NCI-H2081 (cell line): ENCODE measurements around the gene BCORL1.

Source experiments
- DNase-seq, 2 experiments: peaks; one replicate each; lab custom pipeline; 2025; lab: John Stamatoyannopoulos, UW

BCORL1 gene, protein sequence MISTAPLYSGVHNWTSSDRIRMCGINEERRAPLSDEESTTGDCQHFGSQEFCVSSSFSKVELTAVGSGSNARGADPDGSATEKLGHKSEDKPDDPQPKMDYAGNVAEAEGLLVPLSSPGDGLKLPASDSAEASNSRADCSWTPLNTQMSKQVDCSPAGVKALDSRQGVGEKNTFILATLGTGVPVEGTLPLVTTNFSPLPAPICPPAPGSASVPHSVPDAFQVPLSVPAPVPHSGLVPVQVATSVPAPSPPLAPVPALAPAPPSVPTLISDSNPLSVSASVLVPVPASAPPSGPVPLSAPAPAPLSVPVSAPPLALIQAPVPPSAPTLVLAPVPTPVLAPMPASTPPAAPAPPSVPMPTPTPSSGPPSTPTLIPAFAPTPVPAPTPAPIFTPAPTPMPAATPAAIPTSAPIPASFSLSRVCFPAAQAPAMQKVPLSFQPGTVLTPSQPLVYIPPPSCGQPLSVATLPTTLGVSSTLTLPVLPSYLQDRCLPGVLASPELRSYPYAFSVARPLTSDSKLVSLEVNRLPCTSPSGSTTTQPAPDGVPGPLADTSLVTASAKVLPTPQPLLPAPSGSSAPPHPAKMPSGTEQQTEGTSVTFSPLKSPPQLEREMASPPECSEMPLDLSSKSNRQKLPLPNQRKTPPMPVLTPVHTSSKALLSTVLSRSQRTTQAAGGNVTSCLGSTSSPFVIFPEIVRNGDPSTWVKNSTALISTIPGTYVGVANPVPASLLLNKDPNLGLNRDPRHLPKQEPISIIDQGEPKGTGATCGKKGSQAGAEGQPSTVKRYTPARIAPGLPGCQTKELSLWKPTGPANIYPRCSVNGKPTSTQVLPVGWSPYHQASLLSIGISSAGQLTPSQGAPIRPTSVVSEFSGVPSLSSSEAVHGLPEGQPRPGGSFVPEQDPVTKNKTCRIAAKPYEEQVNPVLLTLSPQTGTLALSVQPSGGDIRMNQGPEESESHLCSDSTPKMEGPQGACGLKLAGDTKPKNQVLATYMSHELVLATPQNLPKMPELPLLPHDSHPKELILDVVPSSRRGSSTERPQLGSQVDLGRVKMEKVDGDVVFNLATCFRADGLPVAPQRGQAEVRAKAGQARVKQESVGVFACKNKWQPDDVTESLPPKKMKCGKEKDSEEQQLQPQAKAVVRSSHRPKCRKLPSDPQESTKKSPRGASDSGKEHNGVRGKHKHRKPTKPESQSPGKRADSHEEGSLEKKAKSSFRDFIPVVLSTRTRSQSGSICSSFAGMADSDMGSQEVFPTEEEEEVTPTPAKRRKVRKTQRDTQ (N-terminal part only)

DNA sequence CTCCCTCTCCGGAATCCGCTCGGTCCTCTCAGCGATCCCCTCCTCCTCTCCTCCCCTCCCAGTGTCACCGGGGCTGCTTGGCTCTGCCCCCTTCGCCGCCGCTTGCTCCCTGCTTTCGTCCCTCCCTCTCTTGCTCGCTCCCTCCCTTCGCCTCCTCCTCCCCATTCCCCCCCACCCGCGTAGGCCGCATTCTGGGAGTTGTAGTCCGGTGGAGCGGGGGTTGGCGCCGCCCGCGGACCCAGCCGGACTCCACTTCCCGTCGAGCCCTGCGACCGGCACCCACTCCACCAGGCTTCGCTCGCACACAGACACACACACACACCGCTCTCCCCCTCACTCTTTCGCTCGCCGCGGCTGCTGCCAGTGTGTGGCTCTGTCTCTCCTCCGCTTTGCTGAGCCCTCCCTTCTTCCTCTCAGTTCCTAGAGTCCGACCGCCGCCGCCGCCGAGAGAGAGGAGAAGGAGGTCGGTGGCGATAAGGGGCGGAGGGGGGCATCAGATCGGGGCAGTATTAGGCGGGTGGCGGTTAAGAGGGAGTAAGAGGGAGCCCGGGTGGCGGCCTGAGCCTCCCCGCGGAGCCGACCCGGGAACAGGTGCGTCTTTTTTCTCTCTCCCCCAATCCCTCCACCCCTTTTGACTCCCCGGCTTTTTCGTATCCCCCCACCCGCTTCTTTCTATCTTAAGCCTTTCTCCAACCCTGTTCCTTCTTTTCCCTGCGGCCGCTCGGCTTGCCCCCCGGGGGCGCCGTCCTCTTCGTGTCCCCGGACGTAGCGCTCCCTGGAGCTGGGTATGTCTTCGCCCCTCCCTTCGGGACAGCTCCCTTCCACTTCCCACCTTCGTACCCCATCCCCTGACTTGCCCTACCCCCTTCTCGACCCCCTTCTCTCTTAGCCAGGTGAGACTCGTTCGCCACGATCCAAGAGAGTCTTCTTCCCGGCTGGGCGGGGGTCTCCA, at the start of gene BCORL1:
TSS of gene BCORL1 (plus strand) at position 336 of the 952 bp plus-strand sequence. CDS start 22,597 bp downstream, outside the sequence.
- DNase-seq, result peak; percentile 75 to 83

- no peak for DNase-seq
These were observed 49.6 kb upstream of the BCORL1 start for GRCh38 chrX:129932821-129933321.

DNA sequence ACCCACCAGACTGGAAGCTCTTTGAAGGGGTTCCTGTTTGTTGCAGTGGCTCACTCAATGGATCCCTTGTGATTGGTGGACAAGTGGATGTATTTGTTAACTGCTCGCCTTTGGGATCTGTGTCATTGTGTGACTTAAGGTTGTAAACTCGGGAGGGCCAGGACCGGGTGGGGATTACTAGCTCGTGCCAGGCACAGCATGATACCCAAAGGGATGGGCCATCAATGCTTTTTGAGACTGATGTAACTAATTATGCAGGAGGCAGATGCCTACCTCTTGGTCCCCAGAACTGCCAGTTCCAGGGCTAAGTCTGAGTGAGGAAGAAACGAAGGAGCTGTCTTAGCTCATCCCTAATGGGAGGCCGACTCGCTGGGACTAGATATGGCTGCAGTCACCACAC, 48.7 kb upstream of the BCORL1 start:
- no peak for DNase-seq

DNA sequence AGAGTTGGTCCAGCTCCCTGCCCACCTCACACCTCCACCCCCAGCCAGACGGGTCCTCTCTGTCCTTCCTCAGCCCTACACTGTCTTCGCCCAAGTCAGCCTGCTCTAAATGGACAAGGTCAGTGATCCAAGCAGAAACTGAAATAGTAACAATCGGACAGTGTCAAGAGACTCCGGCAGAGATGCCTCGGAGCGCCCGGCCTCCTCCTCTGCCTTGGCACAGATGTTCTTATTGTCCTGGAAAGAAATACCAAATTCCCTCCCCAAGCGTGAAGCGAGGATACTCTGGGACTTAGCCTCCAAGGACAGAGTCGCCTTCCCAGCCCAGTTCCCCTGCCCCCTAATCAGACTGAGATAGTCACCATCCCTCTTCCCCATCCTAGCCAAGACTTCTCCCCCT, 48.0 kb upstream of the BCORL1 start:
- DNase-seq, result no peak

DNA sequence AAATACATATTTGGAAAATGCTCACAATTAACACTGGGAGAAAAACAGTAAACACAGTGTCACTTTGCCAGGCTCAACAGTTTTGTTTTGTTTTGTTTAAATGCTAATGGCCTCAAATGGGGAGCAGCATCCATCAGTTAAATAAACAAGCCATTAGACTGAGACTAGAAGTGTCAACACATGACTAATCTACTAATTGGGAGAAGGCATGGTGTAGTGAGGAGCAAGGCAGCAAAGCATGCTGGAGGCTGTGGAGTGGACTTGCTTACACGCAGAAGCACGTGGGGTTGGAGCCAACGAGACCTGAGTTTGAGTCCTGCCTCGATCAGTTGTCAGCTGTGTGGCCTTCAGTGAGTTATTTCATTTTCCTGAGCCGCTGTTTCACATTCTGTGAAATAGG, 47.5 kb upstream of the BCORL1 start:
- DNase-seq, result no peak

DNA sequence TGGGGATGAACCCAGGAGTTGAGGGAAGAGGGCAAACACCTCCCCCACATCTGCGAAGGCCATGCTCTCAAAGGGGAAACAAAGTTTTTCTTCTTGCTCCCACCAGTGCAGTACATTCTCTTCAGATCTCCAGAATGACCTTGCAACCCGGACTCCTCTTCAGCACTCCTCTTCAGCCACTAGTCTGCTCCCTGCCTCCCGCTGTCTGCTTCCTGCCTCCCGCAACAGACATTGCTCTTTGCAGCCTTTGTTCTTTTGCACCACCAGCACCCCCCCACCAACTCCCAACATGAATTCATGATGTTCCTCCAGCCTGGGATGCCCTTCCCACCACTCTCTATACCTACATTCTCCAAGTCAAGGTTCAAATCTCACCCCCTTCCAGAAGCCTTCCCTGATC, 44.4 kb upstream of the BCORL1 start:
- no peak for DNase-seq

DNA sequence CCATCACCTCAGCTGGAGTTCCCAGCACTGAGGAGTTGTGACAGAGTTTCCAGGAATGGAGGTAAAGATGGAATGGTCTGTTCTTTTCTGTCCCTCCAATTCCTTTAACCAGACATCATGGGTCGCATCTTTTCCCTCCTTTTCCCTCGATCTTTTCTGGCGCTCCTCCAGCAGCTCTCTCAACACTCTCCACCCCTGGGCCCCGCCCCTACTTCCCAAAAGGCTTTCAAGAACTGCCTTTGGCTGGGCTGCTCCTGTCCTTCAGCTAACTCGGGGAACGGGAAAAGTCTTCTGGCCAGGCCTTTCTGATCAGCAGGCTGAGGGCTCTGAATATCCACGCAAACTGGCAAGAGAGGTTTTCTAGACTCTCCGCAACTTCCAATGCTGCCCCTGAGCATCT, 42.4 kb upstream of the BCORL1 start:
- DNase-seq, result no peak

DNA sequence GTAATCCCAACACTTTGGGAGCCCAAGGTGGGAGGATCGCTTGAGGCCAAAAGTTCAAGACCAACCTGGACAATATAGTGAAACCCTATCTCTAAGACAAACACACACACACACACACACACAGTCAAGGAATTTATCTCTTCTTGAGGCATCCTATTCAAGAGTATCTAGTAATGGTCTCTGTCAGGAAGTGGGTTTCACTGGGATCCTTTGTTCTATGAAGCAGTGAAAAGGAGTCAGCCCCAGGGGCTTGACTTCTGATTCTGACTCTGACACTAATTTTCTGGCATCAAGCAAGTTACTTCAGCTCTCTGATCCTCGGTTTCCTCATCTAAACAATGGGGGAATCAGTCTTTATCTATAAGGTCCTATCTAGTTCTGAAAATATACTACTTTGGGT, 41.7 kb upstream of the BCORL1 start:
- DNase-seq, result no peak

GRCh38 chrX:129945131-129945530, 37.3 kb upstream of the BCORL1 start:
- no peak for DNase-seq

- DNase-seq, result no peak
These were observed 29.1 kb upstream of the BCORL1 start for GRCh38 chrX:129953334-129953648.

GRCh38 chrX:129953881-129954280, 28.6 kb upstream of the BCORL1 start:
- no peak for DNase-seq

GRCh38 chrX:129954804-129955203, 27.6 kb upstream of the BCORL1 start:
- no peak for DNase-seq

DNA sequence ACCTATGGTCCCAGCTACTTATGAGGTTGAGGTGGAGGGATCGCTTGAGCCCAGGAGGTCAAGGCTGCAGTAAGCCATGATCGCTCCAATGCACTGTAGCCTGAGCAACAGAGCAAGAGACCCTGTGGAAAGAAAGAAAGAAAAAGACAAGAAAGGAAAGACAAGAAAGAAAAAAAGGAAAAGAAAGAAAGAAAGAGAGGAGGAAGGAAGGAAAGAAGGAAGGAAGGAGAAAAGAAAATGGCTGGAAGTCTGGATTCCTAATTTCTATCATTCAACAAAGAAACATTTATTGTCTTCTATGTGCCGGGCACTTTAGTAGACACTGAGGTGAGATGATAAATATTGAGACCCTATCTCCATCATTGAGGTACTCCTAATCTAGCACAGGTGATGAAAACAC, 26.8 kb upstream of the BCORL1 start:
- no peak for DNase-seq

- no peak for DNase-seq
These were observed 26.3 kb upstream of the BCORL1 start for GRCh38 chrX:129956145-129956544.

- DNase-seq, result no peak
These were observed 25.7 kb upstream of the BCORL1 start for GRCh38 chrX:129956765-129957164.

DNA sequence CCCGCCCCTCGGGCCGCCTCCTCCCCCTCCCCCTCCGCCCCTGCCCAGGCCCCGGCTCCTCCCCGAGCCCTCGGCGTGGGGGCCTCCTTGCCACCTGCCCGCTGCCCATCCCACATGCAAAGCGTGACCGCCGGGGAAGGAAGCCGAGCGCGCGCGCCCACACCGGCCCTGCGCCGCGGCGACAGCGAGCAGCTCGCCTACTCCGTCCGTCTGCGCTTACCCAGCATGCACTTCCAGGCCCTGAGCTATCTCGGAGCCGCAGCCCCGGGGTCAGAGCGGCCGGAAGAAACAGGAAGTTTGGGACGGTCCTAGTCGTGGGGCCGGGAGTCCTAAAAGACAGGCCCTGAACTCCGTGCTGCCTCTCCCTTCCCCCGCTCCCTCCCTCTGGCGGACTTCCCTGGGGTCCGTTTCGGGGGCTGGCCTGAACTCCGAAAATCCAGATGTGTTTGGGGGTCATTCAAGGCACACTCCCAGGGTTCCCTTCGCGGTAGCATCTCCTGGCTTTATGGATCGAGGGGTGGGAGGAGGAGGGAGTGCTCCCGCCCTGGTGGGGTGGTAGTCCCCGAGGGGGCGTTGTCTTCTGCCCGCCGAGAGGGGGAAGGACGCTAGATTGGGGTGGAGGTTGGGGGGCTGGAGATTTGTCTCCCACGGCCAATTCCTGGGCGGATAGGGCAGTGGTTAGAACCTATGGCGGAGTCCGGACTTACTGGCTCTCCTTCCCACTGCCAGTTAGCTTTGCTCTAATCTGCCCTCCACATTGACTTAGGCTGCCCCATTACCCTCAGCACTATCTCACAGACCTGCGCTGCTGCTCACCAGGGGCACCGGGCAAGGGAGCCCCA, 25.0 kb upstream of the BCORL1 start:
- no peak for DNase-seq

- DNase-seq, result no peak
These were observed 24.4 kb upstream of the BCORL1 start for GRCh38 chrX:129958083-129958465.

GRCh38 chrX:129958814-129959492, 23.5 kb upstream of the BCORL1 start:
- DNase-seq, result no peak

DNA sequence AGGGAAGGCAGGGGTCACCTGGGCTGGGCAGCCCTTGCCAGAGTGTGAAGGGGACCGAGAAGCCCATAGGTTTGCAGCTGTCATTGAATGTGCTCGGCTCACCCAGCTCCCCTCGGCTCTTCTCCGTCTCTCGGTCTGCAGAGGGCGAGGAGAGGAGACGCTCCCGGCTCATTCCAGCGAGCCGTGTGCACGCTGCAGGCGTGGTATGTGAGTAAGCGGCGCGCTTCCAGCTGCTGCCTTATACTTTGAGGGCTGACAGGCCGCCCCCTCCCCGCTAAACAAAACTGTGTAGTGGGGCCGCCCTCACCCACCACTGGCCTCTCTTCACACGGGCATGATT, 23.0 kb upstream of the BCORL1 start:
- DNase-seq, result no peak
